Mesodermal cell (in vitro differentiated cells): ENCODE data around the gene MLN.
"Not testable (repeated sequence)": the region's sequence is repeated elsewhere in the genome, so short reads cannot be mapped to it uniquely, and the experiment has no call there.

Experiments
- H3K27ac ChIP-seq: 2 replicates; pipeline ENCODE4 v1.7.0; 2013; ENCODE audit warnings: mild to moderate bottlenecking, low read depth, low read length, moderate library complexity; ENCODE audit not compliant: severe bottlenecking
- H3K36me3 ChIP-seq: 2 replicates; pipeline ENCODE4 v1.7.1; 2013; ENCODE audit warnings: mild to moderate bottlenecking, low read length, moderate library complexity; ENCODE audit not compliant: control insufficient read depth, insufficient read depth
- H3K4me1 ChIP-seq: one replicate; pipeline ENCODE4 v1.7.1; 2013; ENCODE audit warnings: mild to moderate bottlenecking, low read length; ENCODE audit not compliant: insufficient read depth, control insufficient read depth, poor library complexity, severe bottlenecking
- H3K4me3 ChIP-seq: 2 replicates; pipeline ENCODE4 v1.7.0; 2013; ENCODE audit warnings: low read length, control low read depth, mild to moderate bottlenecking; ENCODE audit not compliant: insufficient read depth, poor library complexity, severe bottlenecking; ENCODE audit errors: extremely low read depth
- H3K9me3 ChIP-seq: 2 replicates; pipeline ENCODE4 v1.7.1; 2013; ENCODE audit warnings: mild to moderate bottlenecking, low read length, moderate library complexity; ENCODE audit not compliant: control insufficient read depth
- WGBS, 2 experiments: methylation state at CpG; one replicate each; pipeline ENCODE4 v1.1.5; 2013; ENCODE audit warnings: missing lambda C conversion rate in 2 of 2; ENCODE audit not compliant: insufficient coverage in 2 of 2; 5-methylcytosine and 5-hydroxymethylcytosine counted together

The MLN gene

GRCh38 chr6:33834401-33835392, 30.9 kb upstream of the MLN start:
- Histone ChIP-seq H3K4me3 (no peak overlapping the region), H3K27ac (no peak overlapping the region), H3K4me1 (peaks cover 21% of the 10 kb centered on the region), H3K9me3 (peaks cover 4% of the 10 kb centered on the region), H3K36me3 (no peaks in the 10 kb centered on the region)
- WGBS, 2 experiments = 90 to 91% methylated on average over 15 to 20 of the region's 22 CpGs

- Histone ChIP-seq H3K4me1 (peaks cover 14% of the 10 kb centered on the region), H3K4me3 (no peak overlapping the region), H3K9me3 (peaks cover 4% of the 10 kb centered on the region), H3K36me3 (no peaks in the 10 kb centered on the region), H3K27ac (no peak overlapping the region)
- 88 to 92% methylated on average over 4 to 5 of the region's 6 CpGs for WGBS, 2 experiments
Observed at GRCh38 chr6:33833599-33833998, 29.8 kb upstream of the MLN start.

DNA sequence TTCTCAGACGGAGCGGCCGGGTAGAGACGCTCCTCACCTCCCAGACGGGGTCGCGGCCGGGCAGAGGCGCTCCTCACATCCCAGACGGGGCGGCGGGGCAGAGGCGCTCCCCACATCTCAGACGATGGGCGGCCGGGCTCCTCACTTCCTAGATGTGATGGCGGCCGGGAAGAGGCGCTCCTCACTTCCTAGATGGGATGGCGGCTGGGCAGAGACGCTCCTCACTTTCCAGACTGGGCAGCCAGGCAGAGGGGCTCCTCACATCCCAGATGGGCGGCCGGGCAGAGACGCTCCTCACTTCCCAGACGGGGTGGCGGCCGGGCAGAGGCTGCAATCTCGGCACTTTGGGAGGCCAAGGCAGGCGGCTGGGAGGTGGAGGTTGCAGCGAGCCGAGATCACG, 29.0 kb upstream of the MLN start:
- not testable (repeated sequence) for H3K36me3 ChIP-seq, H3K9me3 ChIP-seq, H3K4me3 ChIP-seq, H3K27ac ChIP-seq, H3K4me1 ChIP-seq
- 100% methylated on average over 10 of the region's 32 CpGs; no CpG with 5 or more reads in 1 of the 2 experiments for WGBS, 2 experiments

GRCh38 chr6:33831725-33832124, 27.9 kb upstream of the MLN start:
- H3K9me3 ChIP-seq, H3K4me1 ChIP-seq, H3K27ac ChIP-seq, H3K4me3 ChIP-seq, H3K36me3 ChIP-seq: not testable (repeated sequence)
- 100% methylated on average over 1 to 2 of the region's 5 CpGs for WGBS, 2 experiments

GRCh38 chr6:33830635-33831240, 26.9 kb upstream of the MLN start:
- H3K4me1 ChIP-seq = peaks cover 4% of the 10 kb centered on the region
- no peaks in the 10 kb centered on the region for H3K9me3 ChIP-seq
- H3K4me3 ChIP-seq = no peak overlapping the region
- no peak overlapping the region for H3K27ac ChIP-seq
- no peaks in the 10 kb centered on the region for H3K36me3 ChIP-seq
- 89 to 92% methylated on average over 20 to 21 of the region's 21 CpGs for WGBS, 2 experiments

GRCh38 chr6:33828764-33829731, 25.2 kb upstream of the MLN start:
- H3K9me3 ChIP-seq = no peaks in the 10 kb centered on the region
- H3K36me3 ChIP-seq = no peaks in the 10 kb centered on the region
- WGBS, 2 experiments = 30 to 33% methylated on average over 15 of the region's 15 CpGs
- no peak overlapping the region for H3K27ac ChIP-seq
- H3K4me3 ChIP-seq = no peak overlapping the region
- H3K4me1 ChIP-seq = peaks cover 11% of the 10 kb centered on the region

DNA sequence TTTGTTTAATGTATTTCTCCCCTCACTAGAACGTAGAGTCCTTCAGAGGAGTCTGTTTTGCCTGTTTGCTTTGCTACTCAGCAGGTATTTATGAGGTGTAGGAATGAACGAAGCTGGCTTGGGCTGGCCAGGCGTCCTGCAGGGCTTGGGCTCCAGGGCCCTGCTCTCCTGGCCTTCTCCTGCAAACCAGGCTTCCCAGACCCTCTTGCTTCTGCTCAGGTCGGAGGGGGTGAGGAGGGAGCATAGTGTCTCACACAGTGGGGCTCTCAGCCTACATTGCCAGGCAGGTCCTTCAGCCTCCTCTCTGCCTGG, 24.6 kb upstream of the MLN start:
- Histone ChIP-seq H3K9me3 (no peaks in the 10 kb centered on the region), H3K36me3 (no peaks in the 10 kb centered on the region), H3K4me3 (no peak overlapping the region), H3K27ac (no peak overlapping the region), H3K4me1 (peaks cover 11% of the 10 kb centered on the region)
- 47 to 62% methylated on average over 3 of the region's 4 CpGs for WGBS, 2 experiments

- Histone ChIP-seq H3K9me3 (no peaks in the 10 kb centered on the region), H3K4me3 (no peak overlapping the region), H3K4me1 (peaks cover 11% of the 10 kb centered on the region), H3K36me3 (no peaks in the 10 kb centered on the region), H3K27ac (no peak overlapping the region)
- 89 to 90% methylated on average over 7 to 8 of the region's 14 CpGs for WGBS, 2 experiments
Observed at GRCh38 chr6:33827546-33828451, 24.0 kb upstream of the MLN start.

- H3K36me3 ChIP-seq = no peaks in the 10 kb centered on the region
- 70 to 80% methylated on average over 2 of the region's 2 CpGs for WGBS, 2 experiments
- H3K4me1 ChIP-seq = peaks cover 11% of the 10 kb centered on the region
- no peak overlapping the region for H3K4me3 ChIP-seq
- H3K27ac ChIP-seq = no peak overlapping the region
- no peaks in the 10 kb centered on the region for H3K9me3 ChIP-seq
Observed at GRCh38 chr6:33826537-33826936, 22.7 kb upstream of the MLN start.
